Astrocyte (in vitro differentiated cells and primary cell): ENCODE results near the gene MED12L. TPM values are rescaled to one million over a fixed set of nuclear protein-coding genes. Genes with fewer than 3 reads are reported as not detected.

Experiments used
- DNase-seq: peaks from one replicate; pipeline ENCODE4 v3.0.0-alpha.2; 2010; ENCODE audit warnings: low read depth
- FAIRE-seq: peaks from 2 replicates; lab custom pipeline; 2011; peaks lifted over from hg19 to GRCh38; lab: Jason Lieb, UNC
- H2AFZ ChIP-seq: 2 replicates; pipeline ENCODE4 v1.6.0; 2012; ENCODE audit warnings: low read depth, low read length, inconsistent platforms
- H3K27ac ChIP-seq: 2 replicates; pipeline ENCODE4 v1.5.1; 2011; ENCODE audit warnings: low read depth, low read length, inconsistent platforms
- H3K27me3 ChIP-seq: 2 replicates; pipeline ENCODE4 v1.6.0; 2011; ENCODE audit warnings: low read length, inconsistent platforms; ENCODE audit not compliant: insufficient read depth
- H3K36me3 ChIP-seq: 2 replicates; pipeline ENCODE4 v1.5.1; 2011; ENCODE audit warnings: low read length, inconsistent platforms; ENCODE audit not compliant: insufficient read depth
- H3K4me1 ChIP-seq: 2 replicates; pipeline ENCODE4 v1.5.1; 2011; ENCODE audit warnings: low read length, inconsistent platforms; ENCODE audit not compliant: insufficient read depth
- H3K4me2 ChIP-seq: 2 replicates; pipeline ENCODE4 v1.6.0; 2012; ENCODE audit warnings: low read length, inconsistent platforms
- H3K4me3 ChIP-seq: 2 replicates; pipeline ENCODE4 v1.5.1; 2011; ENCODE audit warnings: low read depth, mild to moderate bottlenecking, low read length, inconsistent platforms; ENCODE audit not compliant: insufficient read depth
- H3K79me2 ChIP-seq: 2 replicates; pipeline ENCODE4 v1.6.0; 2012; ENCODE audit warnings: mild to moderate bottlenecking, low read length, inconsistent platforms; ENCODE audit not compliant: insufficient read depth
- H3K9ac ChIP-seq: 2 replicates; pipeline ENCODE4 v1.6.0; 2012; ENCODE audit warnings: mild to moderate bottlenecking, low read length, inconsistent platforms
- H3K9me3 ChIP-seq: 2 replicates; pipeline ENCODE4 v1.5.1; 2012; ENCODE audit warnings: low read depth, mild to moderate bottlenecking, low read length, inconsistent platforms; ENCODE audit not compliant: insufficient read depth
- H4K20me1 ChIP-seq: 2 replicates; pipeline ENCODE4 v1.6.0; 2012; ENCODE audit warnings: low read length, inconsistent platforms; ENCODE audit not compliant: insufficient read depth
- H3K27ac Mint-ChIP-seq: one replicate; pipeline ENCODE4 v1.8.0; 2021; ENCODE audit warnings: mild to moderate bottlenecking, mixed read lengths; ENCODE audit not compliant: unreplicated experiment
- H3K27me3 Mint-ChIP-seq: one replicate; pipeline ENCODE4 v1.8.0; 2021; ENCODE audit warnings: low read depth, mixed read lengths; ENCODE audit not compliant: unreplicated experiment
- H3K36me3 Mint-ChIP-seq: one replicate; pipeline ENCODE4 v1.8.0; 2021; ENCODE audit warnings: low read depth, mixed read lengths; ENCODE audit not compliant: unreplicated experiment
- H3K4me1 Mint-ChIP-seq: one replicate; pipeline ENCODE4 v1.8.0; 2021; ENCODE audit warnings: low read depth, mixed read lengths; ENCODE audit not compliant: unreplicated experiment
- H3K4me3 Mint-ChIP-seq: one replicate; pipeline ENCODE4 v1.8.0; 2021; ENCODE audit warnings: mild to moderate bottlenecking, moderate library complexity, mixed read lengths; ENCODE audit not compliant: unreplicated experiment
- H3K9me3 Mint-ChIP-seq: one replicate; pipeline ENCODE4 v1.8.0; 2021; ENCODE audit warnings: mild to moderate bottlenecking, mixed read lengths; ENCODE audit not compliant: unreplicated experiment
- CTCF ChIP-seq: IDR thresholded peaks from 2 replicates; pipeline ENCODE4 v1.5.1; 2011; ENCODE audit warnings: low read depth, mild to moderate bottlenecking, inconsistent platforms, low read length, moderate library complexity; ENCODE audit not compliant: insufficient read depth
- EZH2 ChIP-seq: IDR thresholded peaks from 2 replicates; pipeline ENCODE4 v1.6.1; 2012; ENCODE audit warnings: mild to moderate bottlenecking, low read length, inconsistent platforms; ENCODE audit not compliant: insufficient read depth
- total RNA-seq: library from RNA; stranded (reverse); gene quantifications from 2 replicates; pipeline ENCODE4 v1.2.1, GENCODE V29; 2021

The MED12L gene
- total RNA-seq, 1 donor from 2014 or later = 8.2 TPM

GRCh38 chr3:151303751-151304150, 218.3 kb downstream of the MED12L start:
- FAIRE-seq = no peak
- Mint-ChIP-seq H3K27me3 (no peaks in the 10 kb centered on the region), H3K4me1 (peaks cover 68% of the 10 kb centered on the region), H3K4me3 (peak overlapping the region; percentile 29), H3K27ac (peak overlapping the region; percentile 55), H3K36me3 (peaks cover 3% of the 10 kb centered on the region), H3K9me3 (no peaks in the 10 kb centered on the region)
- Histone ChIP-seq H3K4me2 (no peak overlapping the region), H3K9me3 (no peaks in the 10 kb centered on the region), H3K36me3 (no peaks in the 10 kb centered on the region), H3K79me2 (no peaks in the 10 kb centered on the region), H3K9ac (no peak overlapping the region), H3K27me3 (no peaks in the 10 kb centered on the region), H2AFZ (no peak overlapping the region), H3K27ac (no peak overlapping the region), H3K4me3 (no peak overlapping the region), H3K4me1 (peaks cover 31% of the 10 kb centered on the region), H4K20me1 (no peaks in the 10 kb centered on the region)
- DNase-seq = no peak
- no peak for TF ChIP-seq EZH2
- no peak for TF ChIP-seq CTCF

- Histone ChIP-seq H4K20me1 (no peaks in the 10 kb centered on the region), H3K4me2 (peak overlapping the region; percentile 83), H2AFZ (no peak overlapping the region), H3K36me3 (no peaks in the 10 kb centered on the region), H3K9ac (peak overlapping the region; percentile 52), H3K27ac (peak overlapping the region; percentile 89), H3K27me3 (no peaks in the 10 kb centered on the region), H3K4me3 (peak overlapping the region; percentile 46), H3K9me3 (no peaks in the 10 kb centered on the region), H3K79me2 (no peaks in the 10 kb centered on the region), H3K4me1 (peaks cover 31% of the 10 kb centered on the region)
- no peaks in the 10 kb centered on the region for H3K27me3 Mint-ChIP-seq
- peaks cover 3% of the 10 kb centered on the region for H3K36me3 Mint-ChIP-seq
- H3K27ac Mint-ChIP-seq = peak overlapping the region; percentile 99
- peak; percentile 100 for FAIRE-seq
- peak; percentile 99 for DNase-seq
- TF ChIP-seq CTCF = no peak
- TF ChIP-seq EZH2 = no peak
- H3K4me3 Mint-ChIP-seq = peak overlapping the region; percentile 66
- peaks cover 71% of the 10 kb centered on the region for H3K4me1 Mint-ChIP-seq
- no peaks in the 10 kb centered on the region for H3K9me3 Mint-ChIP-seq
Observed at GRCh38 chr3:151305060-151305774, 219.8 kb downstream of the MED12L start.

- peak overlapping the region; percentile 99 for H3K27ac Mint-ChIP-seq
- H3K9ac ChIP-seq = peak overlapping the region; percentile 52
- no peaks in the 10 kb centered on the region for H3K36me3 ChIP-seq
- H4K20me1 ChIP-seq = no peaks in the 10 kb centered on the region
- no peaks in the 10 kb centered on the region for H3K9me3 ChIP-seq
- peaks cover 68% of the 10 kb centered on the region for H3K4me1 Mint-ChIP-seq
- H3K9me3 Mint-ChIP-seq = no peaks in the 10 kb centered on the region
- H3K27me3 Mint-ChIP-seq = no peaks in the 10 kb centered on the region
- peak overlapping the region; percentile 83 for H3K4me2 ChIP-seq
- peak overlapping the region; percentile 89 for H3K27ac ChIP-seq
- H3K4me1 ChIP-seq = peaks cover 31% of the 10 kb centered on the region
- H3K27me3 ChIP-seq = no peaks in the 10 kb centered on the region
- H2AFZ ChIP-seq = peak overlapping the region; percentile 16
- DNase-seq (no peak), FAIRE-seq (no peak)
- peak overlapping the region; percentile 46 for H3K4me3 ChIP-seq
- no peaks in the 10 kb centered on the region for H3K79me2 ChIP-seq
- H3K4me3 Mint-ChIP-seq = no peak overlapping the region
- peaks cover 3% of the 10 kb centered on the region for H3K36me3 Mint-ChIP-seq
- TF ChIP-seq EZH2 = no peak
- TF ChIP-seq CTCF = no peak
Observed at GRCh38 chr3:151305775-151306151, 220.3 kb downstream of the MED12L start.
